Thoracic aorta (tissue), 2 donors: ENCODE results near the gene PRSS1. TPM values are rescaled to one million over a fixed set of nuclear protein-coding genes. Genes with fewer than 3 reads are reported as not detected.

Experiments
- ATAC-seq: fragments of 150-250 bp; one replicate; pipeline ENCODE4 v1.8.0; 2017; ENCODE audit warnings: low read depth; ENCODE audit not compliant: insufficient number of reproducible peaks, low FRiP score
- DNase-seq: peaks from one replicate; pipeline ENCODE4 v3.0.0-alpha.2; 2020; ENCODE audit warnings: low spot score
- H3K27ac ChIP-seq, 2 donors: fragments of 200-600 bp; sonication (generic); 1 replicate in 1 of 2; 2 replicates in 1 of 2; pipeline ENCODE4 v1.5.1; 2016; ENCODE audit warnings: mild to moderate bottlenecking in 2 of 2, moderate library complexity in 2 of 2
- H3K27me3 ChIP-seq: fragments of 200-600 bp; sonication (generic); replicated peaks from 2 replicates; pipeline ENCODE4 v1.6.0; 2016; ENCODE audit warnings: mild to moderate bottlenecking; ENCODE audit not compliant: insufficient read depth
- H3K36me3 ChIP-seq: fragments of 200-600 bp; sonication (generic); one replicate; pipeline ENCODE4 v1.5.1; 2016
- H3K4me1 ChIP-seq, 2 donors: fragments of 200-600 bp; sonication (generic); 1 replicate in 1 of 2; 2 replicates in 1 of 2; pipeline versions ENCODE4 v1.5.1 to v1.6.0; 2016; ENCODE audit warnings: low read depth in 2 of 2, mild to moderate bottlenecking in 1 of 2; ENCODE audit not compliant: control insufficient read depth in 1 of 2
- H3K4me3 ChIP-seq: fragments of 200-600 bp; sonication (generic); 2 replicates; pipeline ENCODE4 v1.5.1; 2016; ENCODE audit warnings: mild to moderate bottlenecking
- H3K9me3 ChIP-seq: fragments of 200-600 bp; sonication (generic); 2 replicates; pipeline ENCODE4 v1.5.1; 2016
- CTCF ChIP-seq: fragments of 200-600 bp; sonication (generic); IDR thresholded peaks from one replicate; pipeline ENCODE4 v1.5.1; 2019; ENCODE audit warnings: antibody characterized with exemption
- total RNA-seq, 2 donors: library from RNA; depleted of rRNA; stranded (reverse); fragments of >200 nt; gene quantifications; one replicate each; pipeline versions ENCODE4 v1.1.0 to v1.2.3, GENCODE V29; 2016

Gene PRSS1
- total RNA-seq, 2 donors from 2014 or later = 5.1 to 16.9 TPM

DNA sequence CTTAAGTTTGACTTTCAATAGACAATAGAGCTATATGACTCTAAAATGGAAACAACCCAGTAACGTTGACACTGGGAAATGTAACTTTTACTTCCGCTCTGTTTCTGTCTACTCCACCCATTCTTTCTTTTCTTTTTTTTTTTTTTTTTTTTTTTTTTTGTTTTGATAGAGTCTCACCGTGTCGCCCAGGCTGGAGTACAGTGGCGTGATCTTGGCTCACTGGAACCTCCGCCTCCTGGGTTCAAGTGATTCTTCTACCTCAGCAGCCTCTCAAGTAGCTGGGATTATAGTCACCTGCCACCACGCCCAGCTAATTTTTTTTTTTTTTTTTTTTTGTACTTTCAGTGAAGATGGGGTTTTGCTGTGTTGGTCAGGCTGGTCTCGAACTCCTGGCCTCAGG, 35.4 kb downstream of the PRSS1 start:
- H3K27ac ChIP-seq = no peak overlapping the region
- H3K4me1 ChIP-seq = peaks cover 0 to 5% of the 10 kb centered on the region in 2 donors
- ATAC-seq = no peak
- H3K36me3 ChIP-seq = no peaks in the 10 kb centered on the region
- H3K9me3 ChIP-seq = no peaks in the 10 kb centered on the region
- H3K27me3 ChIP-seq = no peaks in the 10 kb centered on the region
- no peak for DNase-seq
- H3K4me3 ChIP-seq = no peak overlapping the region
- no peak for TF ChIP-seq CTCF

GRCh38 chr7:142785841-142786250, 36.6 kb downstream of the PRSS1 start:
- Histone ChIP-seq H3K4me3 (no peak overlapping the region), H3K9me3 (no peaks in the 10 kb centered on the region), H3K36me3 (no peaks in the 10 kb centered on the region), H3K4me1 (peaks cover 0 to 5% of the 10 kb centered on the region in 2 donors), H3K27me3 (no peaks in the 10 kb centered on the region), H3K27ac (no peak overlapping the region)
- ATAC-seq (no peak), DNase-seq (no peak)
- TF ChIP-seq CTCF = no peak

DNA sequence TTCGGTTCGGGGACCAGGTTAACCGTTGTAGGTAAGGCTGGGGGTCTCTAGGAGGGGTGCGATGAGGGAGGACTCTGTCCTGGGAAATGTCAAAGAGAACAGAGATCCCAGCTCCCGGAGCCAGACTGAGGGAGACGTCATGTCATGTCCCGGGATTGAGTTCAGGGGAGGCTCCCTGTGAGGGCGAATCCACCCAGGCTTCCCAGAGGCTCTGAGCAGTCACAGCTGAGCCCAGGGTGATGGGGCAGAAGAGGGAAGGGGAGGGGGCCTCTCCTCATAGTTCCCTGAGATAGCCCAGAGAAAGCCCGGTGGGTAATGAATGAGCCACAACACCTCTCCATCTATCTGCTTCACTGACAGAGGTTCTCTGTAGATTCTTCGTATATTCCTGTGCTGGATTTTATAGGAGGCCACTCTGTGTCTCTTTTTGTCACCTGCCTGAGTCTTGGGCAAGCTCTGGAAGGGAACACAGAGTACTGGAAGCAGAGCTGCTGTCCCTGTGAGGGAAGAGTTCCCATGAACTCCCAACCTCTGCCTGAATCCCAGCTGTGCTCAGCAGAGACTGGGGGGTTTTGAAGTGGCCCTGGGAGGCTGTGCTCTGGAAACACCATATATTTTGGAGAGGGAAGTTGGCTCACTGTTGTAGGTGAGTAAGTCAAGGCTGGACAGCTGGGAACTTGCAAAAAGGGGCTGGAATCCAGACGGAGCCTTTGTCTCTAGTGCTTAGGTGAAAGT, 37.9 kb downstream of the PRSS1 start:
- H3K4me3 ChIP-seq = no peak overlapping the region
- ATAC-seq (no peak), DNase-seq (no peak)
- peaks cover 0 to 5% of the 10 kb centered on the region in 2 donors for H3K4me1 ChIP-seq
- no peak overlapping the region for H3K27ac ChIP-seq
- H3K27me3 ChIP-seq = no peaks in the 10 kb centered on the region
- no peaks in the 10 kb centered on the region for H3K9me3 ChIP-seq
- no peak for TF ChIP-seq CTCF
- H3K36me3 ChIP-seq = no peaks in the 10 kb centered on the region

GRCh38 chr7:142787783-142788182, 38.5 kb downstream of the PRSS1 start:
- DNase-seq (no peak), ATAC-seq (no peak)
- Histone ChIP-seq H3K4me3 (no peak overlapping the region), H3K9me3 (no peaks in the 10 kb centered on the region), H3K27ac (no peak overlapping the region), H3K27me3 (no peaks in the 10 kb centered on the region), H3K4me1 (peaks cover 0 to 3% of the 10 kb centered on the region in 2 donors), H3K36me3 (no peaks in the 10 kb centered on the region)
- no peak for TF ChIP-seq CTCF

DNA sequence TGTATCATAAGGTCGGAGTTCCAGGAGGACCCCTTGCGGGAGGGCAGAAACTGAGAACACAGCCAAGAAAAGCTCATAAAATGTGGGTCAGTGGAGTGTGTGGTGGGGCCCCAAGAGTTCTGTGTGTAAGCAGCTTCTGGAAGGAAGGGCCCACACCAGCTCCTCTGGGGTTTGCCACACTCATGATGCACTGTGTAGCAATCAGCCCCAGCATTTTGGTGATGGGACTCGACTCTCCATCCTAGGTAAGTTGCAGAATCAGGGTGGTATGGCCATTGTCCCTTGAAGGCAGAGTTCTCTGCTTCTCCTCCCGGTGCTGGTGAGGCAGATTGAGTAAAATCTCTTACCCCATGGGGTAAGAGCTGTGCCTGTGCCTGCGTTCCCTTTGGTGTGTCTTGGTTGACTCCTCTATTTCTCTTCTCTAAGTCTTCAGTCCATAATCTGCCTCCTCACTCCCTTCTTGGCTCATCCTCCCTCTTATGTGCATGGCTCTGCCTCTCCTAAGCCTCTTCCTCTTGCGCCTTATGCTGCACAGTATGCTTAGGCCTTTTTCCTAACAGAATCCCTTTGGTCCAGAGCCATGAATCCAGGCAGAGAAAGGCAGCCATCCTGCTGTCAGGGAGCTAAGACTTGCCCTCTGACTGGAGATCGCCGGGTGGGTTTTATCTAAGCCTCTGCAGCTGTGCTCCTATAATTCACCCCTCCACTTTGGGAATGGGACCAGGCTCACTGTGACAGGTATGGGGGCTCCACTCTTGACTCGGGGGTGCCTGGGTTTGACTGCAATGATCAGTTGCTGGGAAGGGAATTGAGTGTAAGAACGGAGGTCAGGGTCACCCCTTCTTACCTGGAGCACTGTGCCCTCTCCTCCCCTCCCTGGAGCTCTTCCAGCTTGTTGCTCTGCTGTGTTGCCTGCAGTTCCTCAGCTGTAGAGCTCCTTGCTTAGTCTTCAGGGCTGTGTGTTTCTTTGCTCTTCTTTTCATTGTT, 39.3 kb downstream of the PRSS1 start:
- ATAC-seq (no peak), DNase-seq (no peak)
- Histone ChIP-seq H3K4me3 (no peak overlapping the region), H3K36me3 (no peaks in the 10 kb centered on the region), H3K27ac (no peak overlapping the region), H3K9me3 (no peaks in the 10 kb centered on the region), H3K4me1 (no peaks in the 10 kb centered on the region), H3K27me3 (no peaks in the 10 kb centered on the region)
- TF ChIP-seq CTCF = no peak
